ENCODE results near the gene ETV2. TPM values are rescaled to one million over a fixed set of nuclear protein-coding genes. Genes with fewer than 3 reads are reported as not detected.

Gene ETV2
- polyA plus RNA-seq, 2 donors = 3.4 to 5.6 TPM

DNA sequence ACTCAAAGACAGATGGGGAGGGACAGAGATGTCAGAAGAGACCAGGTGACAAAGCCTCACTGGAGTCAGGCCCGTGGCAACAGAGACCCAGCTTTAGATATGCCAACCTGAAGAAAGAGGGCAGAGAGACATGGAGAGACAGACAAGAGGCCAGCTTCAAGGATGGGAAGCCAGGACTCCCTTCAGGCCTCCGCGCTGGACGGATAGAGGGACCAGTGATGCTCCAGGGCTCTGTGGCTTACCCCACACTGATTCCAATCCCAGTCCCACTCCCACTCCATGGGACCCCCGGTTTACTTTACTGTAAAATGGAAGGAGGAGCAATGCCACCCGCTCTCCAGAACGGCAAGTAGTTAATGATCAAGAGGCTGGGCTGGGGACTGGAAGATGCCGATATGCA is 1.7 kb upstream of the ETV2 start:
- no peaks in the 10 kb centered on the region for H3K9me3 ChIP-seq (ENCODE audit: control insufficient read depth in 2 of 2, insufficient read depth in 1 of 2, low read depth in 1 of 2, low read length in 1 of 2)
- H3K27ac ChIP-seq (ENCODE audit: low read depth in 2 of 2, low read length in 1 of 2) = no peak overlapping the region
- no peak overlapping the region for H3K4me3 ChIP-seq (ENCODE audit: low read depth in 1 of 2, low read length in 2 of 2)
- peaks cover 11 to 20% of the 10 kb centered on the region in 2 donors for H3K36me3 ChIP-seq (ENCODE audit: control insufficient read depth in 2 of 2, insufficient read depth in 2 of 2, low read length in 1 of 2)
- 83 to 85% methylated on average over 8 of the region's 8 CpGs for WGBS, 2 donors
- H3K27me3 ChIP-seq (ENCODE audit: control insufficient read depth in 1 of 2, insufficient read depth in 2 of 2, low read length in 2 of 2) = no peaks in the 10 kb centered on the region
- peaks cover 3 to 10% of the 10 kb centered on the region in 2 donors for H3K4me1 ChIP-seq (ENCODE audit: control insufficient read depth in 2 of 2, insufficient read depth in 2 of 2, low read length in 1 of 2)

DNA sequence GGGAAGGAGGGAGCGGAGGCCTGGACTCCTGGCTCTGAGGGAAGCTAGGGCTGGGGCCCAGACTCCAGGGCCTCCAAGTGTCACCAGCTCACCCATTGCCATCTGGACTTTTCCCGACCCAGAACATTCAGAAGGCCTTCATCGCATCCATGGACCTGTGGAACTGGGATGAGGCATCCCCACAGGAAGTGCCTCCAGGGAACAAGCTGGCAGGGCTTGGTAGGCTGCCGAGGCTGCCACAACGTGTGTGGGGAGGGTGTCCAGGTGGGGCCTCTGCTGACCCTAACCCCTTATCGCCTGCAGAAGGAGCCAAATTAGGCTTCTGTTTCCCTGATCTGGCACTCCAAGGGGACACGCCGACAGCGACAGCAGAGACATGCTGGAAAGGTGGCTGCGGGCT is 767 bp downstream of the ETV2 start:
- 76 to 77% methylated on average over 10 of the region's 10 CpGs for WGBS, 2 donors
- H3K36me3 ChIP-seq (ENCODE audit: control insufficient read depth in 2 of 2, insufficient read depth in 2 of 2, low read length in 1 of 2) = peaks cover 0 to 6% of the 10 kb centered on the region in 2 donors
- H3K4me1 ChIP-seq (ENCODE audit: control insufficient read depth in 2 of 2, insufficient read depth in 2 of 2, low read length in 1 of 2) = peaks cover 3 to 10% of the 10 kb centered on the region in 2 donors
- no peaks in the 10 kb centered on the region for H3K9me3 ChIP-seq (ENCODE audit: control insufficient read depth in 2 of 2, insufficient read depth in 1 of 2, low read depth in 1 of 2, low read length in 1 of 2)
- H3K4me3 ChIP-seq (ENCODE audit: low read depth in 1 of 2, low read length in 2 of 2) = no peak overlapping the region
- no peaks in the 10 kb centered on the region for H3K27me3 ChIP-seq (ENCODE audit: control insufficient read depth in 1 of 2, insufficient read depth in 2 of 2, low read length in 2 of 2)
- H3K27ac ChIP-seq (ENCODE audit: low read depth in 2 of 2, low read length in 1 of 2) = no peak overlapping the region

GRCh38 chr19:35642798-35643254 is 1.3 kb downstream of the ETV2 start:
- peak overlapping the region; percentile 93 to 98 for H3K27ac ChIP-seq (ENCODE audit: low read depth in 2 of 2, low read length in 1 of 2)
- H3K4me1 ChIP-seq (ENCODE audit: control insufficient read depth in 2 of 2, insufficient read depth in 2 of 2, low read length in 1 of 2) = peaks cover 3 to 10% of the 10 kb centered on the region in 2 donors
- peaks cover 0 to 1% of the 10 kb centered on the region in 2 donors for H3K36me3 ChIP-seq (ENCODE audit: control insufficient read depth in 2 of 2, insufficient read depth in 2 of 2, low read length in 1 of 2)
- H3K27me3 ChIP-seq (ENCODE audit: control insufficient read depth in 1 of 2, insufficient read depth in 2 of 2, low read length in 2 of 2) = no peaks in the 10 kb centered on the region
- peak overlapping the region; percentile 63 to 81 for H3K4me3 ChIP-seq (ENCODE audit: low read depth in 1 of 2, low read length in 2 of 2)
- 31 to 33% methylated on average over 14 to 15 of the region's 15 CpGs for WGBS, 2 donors
- no peaks in the 10 kb centered on the region for H3K9me3 ChIP-seq (ENCODE audit: control insufficient read depth in 2 of 2, insufficient read depth in 1 of 2, low read depth in 1 of 2, low read length in 1 of 2)

DNA sequence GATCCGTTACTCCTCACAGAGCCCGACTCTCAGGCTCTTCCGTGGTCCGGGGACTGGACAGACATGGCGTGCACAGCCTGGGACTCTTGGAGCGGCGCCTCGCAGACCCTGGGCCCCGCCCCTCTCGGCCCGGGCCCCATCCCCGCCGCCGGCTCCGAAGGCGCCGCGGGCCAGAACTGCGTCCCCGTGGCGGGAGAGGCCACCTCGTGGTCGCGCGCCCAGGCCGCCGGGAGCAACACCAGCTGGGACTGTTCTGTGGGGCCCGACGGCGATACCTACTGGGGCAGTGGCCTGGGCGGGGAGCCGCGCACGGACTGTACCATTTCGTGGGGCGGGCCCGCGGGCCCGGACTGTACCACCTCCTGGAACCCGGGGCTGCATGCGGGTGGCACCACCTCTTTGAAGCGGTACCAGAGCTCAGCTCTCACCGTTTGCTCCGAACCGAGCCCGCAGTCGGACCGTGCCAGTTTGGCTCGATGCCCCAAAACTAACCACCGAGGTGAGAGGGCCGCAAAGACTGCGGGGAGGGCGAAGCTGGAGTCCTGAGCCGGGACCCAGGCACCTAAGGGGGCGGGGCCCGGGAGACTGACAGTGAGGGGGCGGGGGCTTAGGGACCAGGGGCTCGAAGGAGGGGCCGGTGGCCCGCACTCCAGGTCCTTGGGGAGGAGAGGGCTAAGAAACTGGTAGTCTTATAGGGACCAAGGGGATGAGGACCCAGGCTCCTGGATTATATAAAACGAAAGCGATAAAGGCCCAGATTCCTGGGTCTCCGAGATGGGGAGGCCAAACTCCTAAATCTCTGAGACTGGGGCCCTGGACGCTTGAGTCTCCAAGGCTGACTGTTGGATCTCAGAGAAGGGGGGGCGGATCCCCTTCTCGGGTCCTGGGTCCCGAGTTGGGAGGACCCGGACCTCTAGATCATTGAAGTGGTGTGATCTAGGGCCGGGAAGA is 2.0 kb downstream of the ETV2 start:
- 0% methylated on average over 62 to 69 of the region's 69 CpGs for WGBS, 2 donors
- peak overlapping the region; percentile 63 to 81 for H3K4me3 ChIP-seq (ENCODE audit: low read depth in 1 of 2, low read length in 2 of 2)
- H3K4me1 ChIP-seq (ENCODE audit: control insufficient read depth in 2 of 2, insufficient read depth in 2 of 2, low read length in 1 of 2) = peaks cover 3 to 10% of the 10 kb centered on the region in 2 donors
- H3K36me3 ChIP-seq (ENCODE audit: control insufficient read depth in 2 of 2, insufficient read depth in 2 of 2, low read length in 1 of 2) = no peaks in the 10 kb centered on the region
- H3K9me3 ChIP-seq (ENCODE audit: control insufficient read depth in 2 of 2, insufficient read depth in 1 of 2, low read depth in 1 of 2, low read length in 1 of 2) = no peaks in the 10 kb centered on the region
- no peaks in the 10 kb centered on the region for H3K27me3 ChIP-seq (ENCODE audit: control insufficient read depth in 1 of 2, insufficient read depth in 2 of 2, low read length in 2 of 2)
- peak overlapping the region; percentile 93 to 98 for H3K27ac ChIP-seq (ENCODE audit: low read depth in 2 of 2, low read length in 1 of 2)

GRCh38 chr19:35644206-35644986 is 2.9 kb downstream of the ETV2 start:
- Histone ChIP-seq H3K27me3 (ENCODE audit: control insufficient read depth in 1 of 2, insufficient read depth in 2 of 2, low read length in 2 of 2) (no peaks in the 10 kb centered on the region), H3K27ac (ENCODE audit: low read depth in 2 of 2, low read length in 1 of 2) (peak overlapping the region; percentile 93 to 98), H3K9me3 (ENCODE audit: control insufficient read depth in 2 of 2, insufficient read depth in 1 of 2, low read depth in 1 of 2, low read length in 1 of 2) (no peaks in the 10 kb centered on the region), H3K36me3 (ENCODE audit: control insufficient read depth in 2 of 2, insufficient read depth in 2 of 2, low read length in 1 of 2) (no peaks in the 10 kb centered on the region), H3K4me3 (ENCODE audit: low read depth in 1 of 2, low read length in 2 of 2) (peak overlapping the region; percentile 63 to 81), H3K4me1 (ENCODE audit: control insufficient read depth in 2 of 2, insufficient read depth in 2 of 2, low read length in 1 of 2) (peaks cover 3 to 8% of the 10 kb centered on the region in 2 donors)
- 0 to 1% methylated on average over 60 of the region's 60 CpGs for WGBS, 2 donors

- Histone ChIP-seq H3K4me3 (ENCODE audit: low read depth in 1 of 2, low read length in 2 of 2) (peak overlapping the region; percentile 63 to 81), H3K4me1 (ENCODE audit: control insufficient read depth in 2 of 2, insufficient read depth in 2 of 2, low read length in 1 of 2) (peaks cover 3 to 8% of the 10 kb centered on the region in 2 donors), H3K27ac (ENCODE audit: low read depth in 2 of 2, low read length in 1 of 2) (peak overlapping the region; percentile 93 to 98), H3K27me3 (ENCODE audit: control insufficient read depth in 1 of 2, insufficient read depth in 2 of 2, low read length in 2 of 2) (no peaks in the 10 kb centered on the region), H3K36me3 (ENCODE audit: control insufficient read depth in 2 of 2, insufficient read depth in 2 of 2, low read length in 1 of 2) (no peaks in the 10 kb centered on the region), H3K9me3 (ENCODE audit: control insufficient read depth in 2 of 2, insufficient read depth in 1 of 2, low read depth in 1 of 2, low read length in 1 of 2) (no peaks in the 10 kb centered on the region)
- WGBS, 2 donors = 17 to 18% methylated on average over 20 of the region's 20 CpGs
Measured at GRCh38 chr19:35644987-35645679, 3.6 kb downstream of the ETV2 start.

GRCh38 chr19:35645680-35646511 is 4.4 kb downstream of the ETV2 start:
- no peak overlapping the region for H3K4me3 ChIP-seq (ENCODE audit: low read depth in 1 of 2, low read length in 2 of 2)
- no peaks in the 10 kb centered on the region for H3K9me3 ChIP-seq (ENCODE audit: control insufficient read depth in 2 of 2, insufficient read depth in 1 of 2, low read depth in 1 of 2, low read length in 1 of 2)
- WGBS, 2 donors = 75 to 82% methylated on average over 7 of the region's 7 CpGs
- peaks cover 3 to 8% of the 10 kb centered on the region in 2 donors for H3K4me1 ChIP-seq (ENCODE audit: control insufficient read depth in 2 of 2, insufficient read depth in 2 of 2, low read length in 1 of 2)
- H3K27me3 ChIP-seq (ENCODE audit: control insufficient read depth in 1 of 2, insufficient read depth in 2 of 2, low read length in 2 of 2) = no peaks in the 10 kb centered on the region
- H3K27ac ChIP-seq (ENCODE audit: low read depth in 2 of 2, low read length in 1 of 2) = no peak overlapping the region
- H3K36me3 ChIP-seq (ENCODE audit: control insufficient read depth in 2 of 2, insufficient read depth in 2 of 2, low read length in 1 of 2) = peaks cover 0 to 2% of the 10 kb centered on the region in 2 donors

DNA sequence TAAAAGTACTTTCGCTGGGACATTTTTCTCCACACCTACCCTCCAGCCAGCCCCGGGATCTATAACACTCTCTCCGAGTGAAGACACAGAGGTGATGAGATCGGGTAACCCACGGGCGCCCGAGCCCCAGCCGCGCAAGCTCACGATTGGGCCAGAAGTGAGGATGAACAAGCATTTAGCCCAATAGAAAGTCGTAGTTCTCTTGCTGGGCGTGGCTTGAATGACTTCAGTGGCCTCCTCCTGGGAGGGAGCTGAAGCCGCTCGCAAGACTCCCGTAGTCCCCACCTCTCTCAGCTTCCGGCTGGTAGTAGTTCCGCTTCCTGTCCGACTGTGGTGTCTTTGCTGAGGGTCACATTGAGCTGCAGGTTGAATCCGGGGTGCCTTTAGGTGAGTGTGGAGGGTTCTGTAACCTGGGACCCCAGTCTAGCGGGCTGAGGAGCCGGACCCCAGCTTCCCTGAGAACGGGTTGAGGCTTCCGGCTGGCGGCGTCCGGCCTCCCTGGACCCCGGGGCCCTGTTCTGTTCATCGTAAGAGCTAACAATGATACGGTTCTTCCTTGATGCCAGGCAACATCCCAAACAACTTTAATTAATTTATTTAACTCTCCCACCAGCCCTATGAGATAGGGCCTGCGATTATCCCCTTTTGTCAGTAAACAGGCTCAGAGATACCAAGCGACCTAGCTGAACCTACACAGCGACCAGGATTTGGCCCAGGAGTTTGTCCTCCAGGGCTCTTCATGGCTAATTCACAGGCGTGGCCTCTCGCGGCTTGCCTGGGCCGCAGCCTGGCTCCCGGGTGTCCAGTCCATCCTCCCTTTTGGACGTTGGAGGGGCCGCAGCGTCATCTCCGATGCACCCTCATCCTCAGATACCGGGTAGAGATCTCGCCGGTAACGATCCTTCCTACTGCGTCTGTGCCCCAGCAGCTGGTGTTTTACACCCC is 6.7 kb downstream of the ETV2 start, which contains the start of gene COX6B1:
COX6B1 (plus strand) TSS at position 307 of the 945 bp plus-strand sequence. CDS start 2,921 bp downstream, outside the sequence.
- H3K36me3 ChIP-seq (ENCODE audit: control insufficient read depth in 2 of 2, insufficient read depth in 2 of 2, low read length in 1 of 2) = peaks cover 0 to 3% of the 10 kb centered on the region in 2 donors
- no peaks in the 10 kb centered on the region for H3K9me3 ChIP-seq (ENCODE audit: control insufficient read depth in 2 of 2, insufficient read depth in 1 of 2, low read depth in 1 of 2, low read length in 1 of 2)
- H3K4me3 ChIP-seq (ENCODE audit: low read depth in 1 of 2, low read length in 2 of 2) = peak within 1 kb of the TSS; percentile 73 to 77
- H3K4me1 ChIP-seq (ENCODE audit: control insufficient read depth in 2 of 2, insufficient read depth in 2 of 2, low read length in 1 of 2) = no peaks in the 10 kb centered on the region
- peak within 1 kb of the TSS; percentile 85 to 86 for H3K27ac ChIP-seq (ENCODE audit: low read depth in 2 of 2, low read length in 1 of 2)
- H3K27me3 ChIP-seq (ENCODE audit: control insufficient read depth in 1 of 2, insufficient read depth in 2 of 2, low read length in 2 of 2) = no peaks in the 10 kb centered on the region
- 0 to 1% methylated on average over 46 of the region's 46 CpGs for WGBS, 2 donors
